GM19193 (cell line): ENCODE results near the gene RETREG1.

ENCODE experiments used
- POLR2A ChIP-seq: IDR thresholded peaks from 4 replicates; pipeline ENCODE4 v1.6.1; 2011; ENCODE audit not compliant: insufficient read depth, insufficient read length; ENCODE audit errors: extremely low read depth

RETREG1 gene

DNA sequence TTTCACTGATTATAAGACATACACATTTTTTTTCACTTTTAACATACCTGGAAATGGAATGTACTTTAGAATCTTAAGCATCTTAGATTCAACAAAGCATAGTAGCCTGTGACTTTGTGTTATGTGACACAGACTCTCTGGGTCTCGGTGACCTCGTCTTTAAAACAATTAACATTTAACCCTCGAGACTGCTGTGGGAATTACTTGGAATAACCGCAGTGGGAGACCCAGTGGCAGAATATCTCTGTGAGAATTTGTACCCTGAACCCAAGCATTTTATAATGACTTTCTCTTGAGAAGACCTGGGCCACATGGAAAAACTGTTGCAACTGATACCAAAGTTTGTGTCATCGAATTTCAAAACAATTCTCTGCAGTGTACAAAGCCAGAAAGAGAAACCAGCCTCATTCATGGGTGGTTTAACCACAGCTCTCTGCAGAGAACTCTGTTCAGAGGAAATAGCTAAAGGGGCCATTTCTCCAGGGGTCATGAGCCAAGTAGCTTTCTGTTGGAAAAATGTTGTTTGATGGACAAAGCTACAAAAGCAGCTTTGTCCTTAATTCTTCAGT, 10.0 kb upstream of the RETREG1 start:
- TF ChIP-seq POLR2A: no peak

- no peak for TF ChIP-seq POLR2A
Measured at GRCh38 chr5:16625096-16625495, 8.3 kb upstream of the RETREG1 start.

- TF ChIP-seq POLR2A: no peak
Measured at GRCh38 chr5:16619136-16619535, 2.3 kb upstream of the RETREG1 start.

- TF ChIP-seq POLR2A: no peak
Measured at GRCh38 chr5:16618138-16618897, 1.5 kb upstream of the RETREG1 start.

GRCh38 chr5:16617274-16617968, 624 bp upstream of the RETREG1 start:
- no peak for TF ChIP-seq POLR2A

DNA sequence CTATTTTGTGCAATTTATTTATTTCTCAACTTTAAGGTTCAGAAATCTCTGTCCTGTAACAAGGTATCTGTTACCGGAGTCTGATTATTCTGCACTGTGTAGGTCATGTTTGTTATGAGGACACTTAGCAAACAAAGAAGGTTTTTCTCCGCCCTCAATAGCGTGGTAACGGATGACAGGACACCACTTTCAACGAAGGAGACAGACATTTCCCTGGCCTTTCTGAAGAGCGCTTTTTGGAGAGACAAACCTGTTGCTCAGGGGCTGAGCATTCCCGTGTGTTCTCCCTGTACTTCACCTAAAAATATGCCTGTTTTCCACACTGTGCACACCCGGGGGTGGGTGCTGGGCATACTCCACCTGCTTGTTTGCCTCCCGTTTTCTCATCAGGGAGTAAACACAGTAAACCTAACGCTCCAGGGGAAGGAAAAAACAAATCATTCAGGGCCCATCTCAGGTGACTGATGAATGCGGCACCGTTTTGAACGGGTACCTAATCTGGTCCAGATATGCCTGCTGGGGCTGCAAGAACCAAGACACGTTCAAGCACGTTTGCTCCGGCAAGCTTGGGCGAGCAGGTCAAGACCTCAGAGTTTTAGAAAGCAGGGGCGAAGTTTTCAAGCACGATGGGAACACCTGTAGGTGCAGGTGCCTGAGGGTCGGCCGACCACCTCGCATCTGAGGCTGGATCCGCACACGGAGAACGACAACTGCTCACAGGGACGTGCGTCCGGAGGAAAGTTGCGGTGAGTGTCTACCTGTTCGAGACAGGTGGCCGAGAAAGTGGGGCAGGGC, 859 bp downstream of the RETREG1 start:
- TF ChIP-seq POLR2A: no peak

- TF ChIP-seq POLR2A: no peak
Measured at GRCh38 chr5:16612007-16612406, 4.8 kb downstream of the RETREG1 start.

DNA sequence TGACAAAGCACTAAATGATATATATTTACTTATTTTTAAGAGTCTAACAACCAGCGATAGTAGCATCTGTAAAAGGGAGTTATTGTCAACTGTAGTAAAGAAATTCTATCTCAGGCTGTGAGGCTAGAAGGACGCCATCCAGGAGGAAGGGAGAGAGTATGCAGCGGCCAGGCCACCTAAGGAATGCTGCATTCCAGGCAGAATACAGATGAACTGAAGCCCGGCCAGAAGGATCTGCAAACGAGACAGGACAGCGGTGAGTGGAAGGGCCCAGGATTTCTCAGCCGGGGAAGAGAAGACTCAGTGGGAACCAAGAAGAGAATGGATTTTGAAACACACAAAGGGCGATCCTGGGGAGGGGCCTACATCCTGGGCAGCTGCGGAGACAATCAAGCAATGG, 7.4 kb downstream of the RETREG1 start:
- TF ChIP-seq POLR2A: no peak

GRCh38 chr5:16606628-16607027, 10.2 kb downstream of the RETREG1 start:
- no peak for TF ChIP-seq POLR2A

DNA sequence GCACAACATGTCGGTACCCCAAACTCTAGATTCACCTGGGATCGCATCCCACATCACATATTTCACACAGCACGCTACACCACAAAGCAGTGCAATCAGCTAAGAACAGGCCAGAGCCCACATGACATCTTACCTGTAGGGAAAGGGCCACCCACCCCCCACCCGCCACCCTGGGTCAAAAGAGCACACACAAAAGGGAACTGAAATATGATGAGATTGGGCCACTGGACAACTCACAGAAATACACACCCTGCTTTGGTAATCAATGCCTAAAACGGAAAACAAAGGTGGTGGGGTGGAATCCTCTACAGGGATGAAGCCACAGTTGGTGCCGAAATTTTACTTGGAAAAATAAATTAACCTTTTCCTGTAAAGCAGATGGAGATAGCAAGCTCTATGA, 13.1 kb downstream of the RETREG1 start:
- TF ChIP-seq POLR2A: no peak

DNA sequence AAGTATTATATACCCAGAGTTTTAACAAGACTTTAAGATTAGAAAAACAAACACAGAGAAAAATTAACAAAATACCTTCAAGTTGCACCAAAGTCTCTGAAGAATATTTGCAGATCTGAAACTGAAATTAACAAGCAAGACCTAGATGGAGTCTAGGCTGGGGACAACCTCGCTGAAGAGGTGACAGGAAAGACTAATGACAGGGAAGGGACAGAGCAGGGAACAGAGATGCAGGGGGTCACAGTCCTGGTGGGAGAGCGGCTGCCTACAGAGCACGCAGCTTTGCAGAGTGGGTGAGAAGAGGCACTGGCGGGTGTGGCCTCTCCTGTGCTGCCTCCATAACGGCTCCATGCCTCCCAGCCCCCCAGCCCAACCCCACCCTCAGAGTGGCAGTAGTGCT, 13.5 kb downstream of the RETREG1 start:
- TF ChIP-seq POLR2A: no peak

DNA sequence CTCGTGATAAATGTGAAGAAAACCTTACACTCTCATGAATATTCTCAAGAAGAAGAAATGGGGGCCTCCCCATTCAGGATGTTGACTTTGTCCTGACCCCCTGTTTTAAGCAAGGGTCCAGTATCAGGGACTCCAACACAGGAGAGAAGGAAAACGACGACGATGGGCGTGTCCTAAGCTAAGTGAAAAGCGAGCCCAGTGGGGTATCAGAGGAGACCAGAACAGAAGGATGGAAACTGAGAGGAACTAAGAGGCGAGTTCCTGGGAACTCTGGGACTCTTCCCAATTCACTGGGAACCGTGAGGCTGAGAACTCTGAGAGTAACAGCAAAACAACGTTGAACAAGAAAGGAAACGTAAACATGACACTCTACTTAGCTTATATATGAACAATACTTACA, 14.6 kb downstream of the RETREG1 start:
- no peak for TF ChIP-seq POLR2A

DNA sequence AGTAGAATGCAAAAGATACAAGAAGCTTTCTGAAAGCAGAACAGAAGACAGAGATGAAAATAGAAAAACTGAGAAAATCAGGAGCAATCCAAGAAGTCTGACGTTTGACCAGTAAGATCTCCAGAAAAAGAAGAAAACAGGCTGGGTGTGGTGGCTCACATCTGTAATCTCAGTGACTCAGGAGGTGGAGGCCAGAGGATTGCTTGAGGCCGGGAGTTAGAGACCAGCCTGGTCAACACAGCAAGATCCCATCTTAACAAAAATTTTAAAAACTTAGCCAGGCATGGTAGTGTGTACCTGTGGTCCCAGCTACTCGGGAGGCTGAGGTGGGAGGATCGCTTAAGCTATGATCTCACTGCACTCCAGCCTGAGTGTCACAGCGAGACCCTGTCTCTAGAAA, 15.9 kb downstream of the RETREG1 start:
- no peak for TF ChIP-seq POLR2A

- TF ChIP-seq POLR2A: no peak
Measured at GRCh38 chr5:16600397-16600796, 16.4 kb downstream of the RETREG1 start.
